IMR-90 (cell line): ENCODE results near the gene SDCCAG8.

Experiments used
- BHLHE40 ChIP-seq: fragments of 150-350 bp; IDR thresholded peaks from 2 replicates; pipeline ENCODE4 v1.6.1; 2016; ENCODE audit warnings: mild to moderate bottlenecking, low read depth, low read length
- CEBPB ChIP-seq: IDR thresholded peaks from 2 replicates; pipeline ENCODE4 v1.6.1; 2012; ENCODE audit warnings: low read depth, low read length, improper control_type of control experiment
- CTCF ChIP-seq: conservative IDR thresholded peaks from 2 replicates; pipeline ENCODE4 v1.5.1; 2012; ENCODE audit warnings: mild to moderate bottlenecking, low read depth, low read length, improper control_type of control experiment
- ELK1 ChIP-seq: fragments of 150-350 bp; IDR thresholded peaks from 2 replicates; pipeline ENCODE4 v1.6.1; 2016; ENCODE audit warnings: low read depth, mild to moderate bottlenecking, low read length, moderate library complexity, borderline replicate concordance
- MAZ ChIP-seq: IDR thresholded peaks from 2 replicates; pipeline ENCODE4 v1.6.1; 2012; ENCODE audit warnings: low read depth, mild to moderate bottlenecking, low read length, improper control_type of control experiment, moderate library complexity, borderline replicate concordance
- MXI1 ChIP-seq: IDR thresholded peaks from 2 replicates; pipeline ENCODE4 v1.6.1; 2012; ENCODE audit warnings: low read depth, mild to moderate bottlenecking, low read length, moderate library complexity, borderline replicate concordance
- POLR2A ChIP-seq: IDR thresholded peaks from 2 replicates; pipeline ENCODE4 v1.6.1; 2012; ENCODE audit warnings: mild to moderate bottlenecking, low read depth, low read length
- RAD21 ChIP-seq: IDR thresholded peaks from 2 replicates; pipeline ENCODE4 v1.6.1; 2012; ENCODE audit warnings: low read length, improper control_type of control experiment
- RCOR1 ChIP-seq: IDR thresholded peaks from 2 replicates; pipeline ENCODE4 v1.6.1; 2012; ENCODE audit warnings: mild to moderate bottlenecking, low read length, improper control_type of control experiment; ENCODE audit not compliant: insufficient replicate concordance
- SMC3 ChIP-seq: fragments of 150-350 bp; IDR thresholded peaks from 2 replicates; pipeline ENCODE4 v1.6.1; 2016; ENCODE audit warnings: low read depth, mild to moderate bottlenecking, antibody characterized with exemption, low read length, moderate library complexity
- USF2 ChIP-seq: fragments of 150-350 bp; IDR thresholded peaks from 2 replicates; pipeline ENCODE4 v1.6.1; 2017; ENCODE audit warnings: mild to moderate bottlenecking, antibody characterized with exemption, low read length, low read depth

- TF ChIP-seq MXI1 (no peak), CTCF (no peak), RAD21 (no peak), CEBPB (no peak), POLR2A (no peak), MAZ (no peak), USF2 (no peak), SMC3 (no peak), ELK1 (no peak), RCOR1 (no peak), BHLHE40 (no peak)
Observed at GRCh38 chr1:243378669-243379068, 122.8 kb downstream of the SDCCAG8 start.
